ENCODE measurements around the gene KCTD3.

- TF ChIP-seq CTCF (IDR thresholded peaks at IDR 0.05) (no peak), POLR2A (IDR thresholded peaks at IDR 0.05) (no peak)
These were observed 100.7 kb downstream of the KCTD3 start for GRCh38 chr1:215667761-215668160.

Data from lower leg skin (tissue), 3 donors.